ENCODE data around the gene N4BP2L2. TPM values are rescaled to one million over a fixed set of nuclear protein-coding genes. Genes with fewer than 3 reads are reported as not detected.

N4BP2L2 gene
- total RNA-seq, 2 experiments from 2014 or later, result 84.5 to 85.2 TPM

- Mint-ChIP-seq H3K4me1 (ENCODE audit: low read depth) (peaks cover 38% of the 10 kb centered on the region), H3K9me3 (no peaks in the 10 kb centered on the region), H3K36me3 (ENCODE audit: low read depth) (peaks cover 37% of the 10 kb centered on the region), H3K27me3 (no peaks in the 10 kb centered on the region), H3K4me3 (peak overlapping the region; percentile 91), H3K27ac (peak overlapping the region; percentile 96)
- no peak for TF ChIP-seq CTCF (IDR thresholded peaks at IDR 0.05)
- POLR2A ChIA-PET, result interaction anchor here (0.8 to 3.9 kb wide), 9 partner anchors 11 to 111 kb away, joined by 3 to 38 read pairs (median 4); partner anchors contain the start of genes BRCA2 and ZAR1L
- DNase-seq (peak; percentile 56), ATAC-seq (peak; percentile 55)
- CTCF ChIA-PET, result interaction anchor here (0.7 to 1.8 kb wide), 2 partner anchors 11 to 110 kb away, joined by 3 to 5 read pairs; no protein-coding TSS in a partner anchor
- intact Hi-C loops (cut with micrococcal nuclease), result loop anchor here (5.0 kb wide), 2 partner anchors 109 to 111 kb away; partner anchors contain the start of genes BRCA2, N4BP2L2 and ZAR1L
Observed at GRCh38 chr13:32426191-32426989, 112.2 kb downstream of the N4BP2L2 start.

GRCh38 chr13:32425158-32425557 lies 113.4 kb downstream of the N4BP2L2 start:
- intact Hi-C loops (cut with micrococcal nuclease), result loop anchor here (5.0 kb wide), 2 partner anchors 108 to 112 kb away; partner anchors contain the start of genes BRCA2, N4BP2L2 and ZAR1L
- CTCF ChIA-PET, result interaction anchor here (1.8 to 2.7 kb wide), 2 partner anchors 10 to 109 kb away, joined by 5 to 15 read pairs; no protein-coding TSS in a partner anchor
- POLR2A ChIA-PET, result interaction anchor here (1.3 kb wide), 1 partner anchor 28 kb away, joined by 4 read pairs; no protein-coding TSS in a partner anchor
- H3K9me3 Mint-ChIP-seq, result peaks cover 3% of the 10 kb centered on the region
- no peak for DNase-seq
- no peak for ATAC-seq
- H3K27me3 Mint-ChIP-seq, result no peaks in the 10 kb centered on the region
- H3K4me3 Mint-ChIP-seq, result peak overlapping the region; percentile 91
- TF ChIP-seq CTCF (IDR thresholded peaks at IDR 0.05), result no peak
- peaks cover 37% of the 10 kb centered on the region for H3K4me1 Mint-ChIP-seq (ENCODE audit: low read depth)
- H3K36me3 Mint-ChIP-seq (ENCODE audit: low read depth), result peaks cover 45% of the 10 kb centered on the region
- peak overlapping the region; percentile 51 for H3K27ac Mint-ChIP-seq

- peaks cover 31% of the 10 kb centered on the region for H3K4me1 Mint-ChIP-seq (ENCODE audit: low read depth)
- POLR2A ChIA-PET, result interaction anchor here (1.3 kb wide), 1 partner anchor 28 kb away, joined by 3 read pairs; no protein-coding TSS in a partner anchor
- no peak overlapping the region for H3K27ac Mint-ChIP-seq
- intact Hi-C loops (cut with micrococcal nuclease), result no loop called here
- TF ChIP-seq CTCF (IDR thresholded peaks at IDR 0.05), result no peak
- ATAC-seq (no peak), DNase-seq (no peak)
- peaks cover 58% of the 10 kb centered on the region for H3K36me3 Mint-ChIP-seq (ENCODE audit: low read depth)
- no peaks in the 10 kb centered on the region for H3K27me3 Mint-ChIP-seq
- H3K4me3 Mint-ChIP-seq, result no peak overlapping the region
- CTCF ChIA-PET, result interaction anchor here (2.7 kb wide), 1 partner anchor 9 kb away, joined by 15 read pairs; no protein-coding TSS in a partner anchor
- H3K9me3 Mint-ChIP-seq, result peaks cover 14% of the 10 kb centered on the region
Observed at GRCh38 chr13:32423592-32423991, 115.0 kb downstream of the N4BP2L2 start.

- no peak overlapping the region for H3K4me3 Mint-ChIP-seq
- peaks cover 30% of the 10 kb centered on the region for H3K4me1 Mint-ChIP-seq (ENCODE audit: low read depth)
- H3K9me3 Mint-ChIP-seq, result peaks cover 22% of the 10 kb centered on the region
- no peak for TF ChIP-seq CTCF (IDR thresholded peaks at IDR 0.05)
- ChIA-PET POLR2A (no interaction called here), CTCF (no interaction called here)
- peaks cover 53% of the 10 kb centered on the region for H3K36me3 Mint-ChIP-seq (ENCODE audit: low read depth)
- no peak overlapping the region for H3K27ac Mint-ChIP-seq
- intact Hi-C loops (cut with micrococcal nuclease), result no loop called here
- no peaks in the 10 kb centered on the region for H3K27me3 Mint-ChIP-seq
- no peak for DNase-seq
- no peak for ATAC-seq
Observed at GRCh38 chr13:32419862-32420261, 118.7 kb downstream of the N4BP2L2 start.

- H3K4me1 Mint-ChIP-seq (ENCODE audit: low read depth), result peaks cover 20% of the 10 kb centered on the region
- peaks cover 44% of the 10 kb centered on the region for H3K36me3 Mint-ChIP-seq (ENCODE audit: low read depth)
- ATAC-seq, result no peak
- TF ChIP-seq CTCF (IDR thresholded peaks at IDR 0.05), result no peak
- CTCF ChIA-PET, result no interaction called here
- no peaks in the 10 kb centered on the region for H3K27me3 Mint-ChIP-seq
- no peak overlapping the region for H3K4me3 Mint-ChIP-seq
- no peak for DNase-seq
- intact Hi-C loops (cut with micrococcal nuclease), result no loop called here
- POLR2A ChIA-PET, result no interaction called here
- peaks cover 22% of the 10 kb centered on the region for H3K9me3 Mint-ChIP-seq
- H3K27ac Mint-ChIP-seq, result no peak overlapping the region
Observed at GRCh38 chr13:32417995-32418394, 120.6 kb downstream of the N4BP2L2 start.
